Measurements from ENCODE around the gene NXN.

Gene NXN

GRCh38 chr17:825216-825615 lies 154.4 kb downstream of the NXN start:
- TF ChIP-seq GATA2 (IDR thresholded peaks at IDR 0.05; ENCODE audit: low read depth, low read length), result no peak
- TF ChIP-seq GATA3 (IDR thresholded peaks at IDR 0.05; ENCODE audit: low read depth, low read length), result no peak

GRCh38 chr17:824378-824777 lies 155.2 kb downstream of the NXN start:
- TF ChIP-seq GATA3 (IDR thresholded peaks at IDR 0.05; ENCODE audit: low read depth, low read length) (no peak), GATA2 (IDR thresholded peaks at IDR 0.05; ENCODE audit: low read depth, low read length) (no peak)

- TF ChIP-seq GATA2 (IDR thresholded peaks at IDR 0.05; ENCODE audit: low read depth, low read length) (no peak), GATA3 (IDR thresholded peaks at IDR 0.05; ENCODE audit: low read depth, low read length) (no peak)
Measured at GRCh38 chr17:823501-823902, 156.1 kb downstream of the NXN start.

GRCh38 chr17:819251-819650 lies 160.3 kb downstream of the NXN start:
- no peak for TF ChIP-seq GATA3 (IDR thresholded peaks at IDR 0.05; ENCODE audit: low read depth, low read length)
- TF ChIP-seq GATA2 (IDR thresholded peaks at IDR 0.05; ENCODE audit: low read depth, low read length), result no peak

- TF ChIP-seq GATA3 (IDR thresholded peaks at IDR 0.05; ENCODE audit: low read depth, low read length) (no peak), GATA2 (IDR thresholded peaks at IDR 0.05; ENCODE audit: low read depth, low read length) (no peak)
Measured at GRCh38 chr17:814371-814770, 165.2 kb downstream of the NXN start.

GRCh38 chr17:812638-813204 lies 166.9 kb downstream of the NXN start:
- no peak for TF ChIP-seq GATA3 (IDR thresholded peaks at IDR 0.05; ENCODE audit: low read depth, low read length)
- TF ChIP-seq GATA2 (IDR thresholded peaks at IDR 0.05; ENCODE audit: low read depth, low read length), result no peak

GRCh38 chr17:811051-811784 lies 168.4 kb downstream of the NXN start:
- TF ChIP-seq GATA2 (IDR thresholded peaks at IDR 0.05; ENCODE audit: low read depth, low read length) (no peak), GATA3 (IDR thresholded peaks at IDR 0.05; ENCODE audit: low read depth, low read length) (no peak)

GRCh38 chr17:807523-808294 lies 171.9 kb downstream of the NXN start:
- no peak for TF ChIP-seq GATA2 (IDR thresholded peaks at IDR 0.05; ENCODE audit: low read depth, low read length)

- TF ChIP-seq GATA2 (IDR thresholded peaks at IDR 0.05; ENCODE audit: low read depth, low read length), result no peak
Measured at GRCh38 chr17:806781-807522, 172.6 kb downstream of the NXN start.

GRCh38 chr17:806346-806745 lies 173.2 kb downstream of the NXN start:
- no peak for TF ChIP-seq GATA3 (IDR thresholded peaks at IDR 0.05; ENCODE audit: low read depth, low read length)
- TF ChIP-seq GATA2 (IDR thresholded peaks at IDR 0.05; ENCODE audit: low read depth, low read length), result no peak

GRCh38 chr17:804541-805435 lies 174.8 kb downstream of the NXN start:
- TF ChIP-seq GATA2 (IDR thresholded peaks at IDR 0.05; ENCODE audit: low read depth, low read length), result no peak
- no peak for TF ChIP-seq GATA3 (IDR thresholded peaks at IDR 0.05; ENCODE audit: low read depth, low read length)

GRCh38 chr17:802901-803881 lies 176.4 kb downstream of the NXN start:
- TF ChIP-seq GATA2 (IDR thresholded peaks at IDR 0.05; ENCODE audit: low read depth, low read length) (no peak), GATA3 (IDR thresholded peaks at IDR 0.05; ENCODE audit: low read depth, low read length) (no peak)
